A549 (cell line): ENCODE data around the gene LOXL4.

ENCODE experiments used
- CHD4 ChIP-seq: fragments of 200-600 bp; sonication (generic); IDR thresholded peaks from 2 replicates; pipeline ENCODE4 v1.6.1; 2016; ENCODE audit warnings: antibody characterized with exemption, mild to moderate bottlenecking, borderline replicate concordance
- CTCF ChIP-seq: fragments of >200 bp; sonication (Bioruptor Twin); formaldehyde crosslinking; IDR thresholded peaks from 3 replicates; pipeline ENCODE4 v1.5.1; 2016
- ESRRA ChIP-seq: fragments of 150-350 bp; IDR thresholded peaks from 2 replicates; pipeline ENCODE4 v1.6.1; 2014; ENCODE audit warnings: mild to moderate bottlenecking, low read length, borderline replicate concordance
- KDM5A ChIP-seq: fragments of 200-600 bp; sonication (generic); IDR thresholded peaks from 2 replicates; pipeline ENCODE4 v1.6.1; 2016; ENCODE audit warnings: antibody characterized with exemption, mild to moderate bottlenecking
- MAX ChIP-seq: IDR thresholded peaks from 2 replicates; pipeline ENCODE4 v1.6.1; 2012
- PHF8 ChIP-seq: fragments of 200-600 bp; sonication (generic); IDR thresholded peaks from 2 replicates; pipeline ENCODE4 v1.6.1; 2016; ENCODE audit warnings: low read depth, mild to moderate bottlenecking, antibody characterized with exemption, moderate library complexity, borderline replicate concordance
- POLR2A ChIP-seq: IDR thresholded peaks from 2 replicates; pipeline ENCODE4 v1.6.1; 2012; ENCODE audit warnings: mild to moderate bottlenecking, low read length
- SMC3 ChIP-seq: fragments of >200 bp; sonication (Bioruptor Twin); formaldehyde crosslinking; IDR thresholded peaks from 3 replicates; pipeline ENCODE4 v1.6.1; 2018; ENCODE audit warnings: inconsistent platforms
- TP53 ChIP-seq: fragments of 250-450 bp; sonication (Bioruptor Pico); IDR thresholded peaks from 2 replicates; pipeline ENCODE4 v1.5.0; 2021; ENCODE audit warnings: mild to moderate bottlenecking, moderate library complexity

GRCh38 chr10:98294270-98294627 lies 26.3 kb upstream of the LOXL4 start:
- no peak for TF ChIP-seq SMC3
- no peak for TF ChIP-seq MAX
- TF ChIP-seq CTCF: no peak
- TF ChIP-seq CHD4: no peak
- no peak for TF ChIP-seq POLR2A
- TF ChIP-seq PHF8: no peak
- no peak for TF ChIP-seq ESRRA
- TF ChIP-seq KDM5A: no peak
- TF ChIP-seq TP53: no peak
